ENCODE measurements around the gene ATE1. TPM values are rescaled to one million over a fixed set of nuclear protein-coding genes. Genes with fewer than 3 reads are reported as not detected.

The ATE1 gene
- total RNA-seq, 1 experiment from 2014 or later, result 39.2 TPM

GRCh38 chr10:121732656-121733445, 195.0 kb downstream of the ATE1 start:
- CTCF ChIA-PET, result interaction anchor here (1.4 to 1.8 kb wide), 2 partner anchors 9 to 784 kb away, joined by 4 to 8 read pairs; no protein-coding TSS in a partner anchor
- POLR2A ChIA-PET, result no interaction called here

GRCh38 chr10:121732172-121732571, 195.7 kb downstream of the ATE1 start:
- H2AFZ ChIP-seq (ENCODE audit: low read depth, low read length, poor library complexity, severe bottlenecking), result no peak overlapping the region
- no peak for ATAC-seq
- intact Hi-C loops (cut with micrococcal nuclease), result loop anchor here (5.0 kb wide), 1 partner anchor 660 kb away; no protein-coding TSS in a partner anchor
- BruUV-seq (replicated peaks), result no TSS peak
- no peaks in the 10 kb centered on the region for H3K36me3 ChIP-seq (ENCODE audit: control insufficient read depth in 1 of 2, insufficient read depth in 2 of 2, low read length in 2 of 2)
- H3K9ac ChIP-seq (ENCODE audit: low read length), result no peak overlapping the region
- H3K4me2 ChIP-seq (ENCODE audit: low read length), result no peak overlapping the region
- H3K9me3 ChIP-seq (ENCODE audit: control insufficient read depth in 1 of 2, insufficient read depth in 1 of 2, low read depth in 1 of 2, low read length in 2 of 2), result no peaks in the 10 kb centered on the region
- ChIA-PET CTCF (interaction anchor here (1.4 to 1.8 kb wide), 2 partner anchors 10 to 783 kb away, joined by 4 to 8 read pairs; no protein-coding TSS in a partner anchor), RAD21 (ENCODE audit: low non-redundant PET in 1 of 2, low total read pairs in 2 of 2, uncharacterized antibody in 2 of 2, unreplicated experiment in 2 of 2) (no interaction called here), POLR2A (no interaction called here)
- no peaks in the 10 kb centered on the region for H3K79me2 ChIP-seq (ENCODE audit: insufficient read depth, low read length)
- peaks cover 4% of the 10 kb centered on the region; the same call in 1 of the 2 replicates for H3K27me3 ChIP-seq (ENCODE audit: insufficient read depth, low read length)
- no peaks in the 10 kb centered on the region for H4K20me1 ChIP-seq (ENCODE audit: insufficient read depth)
- no peak for DNase-seq (ENCODE audit: low read depth, low spot score)
- no peaks in the 10 kb centered on the region for H3K4me1 ChIP-seq (ENCODE audit: control insufficient read depth in 1 of 2, insufficient read depth in 2 of 2, low read length in 2 of 2)
- no peaks in the 10 kb centered on the region for H3K9me2 ChIP-seq (ENCODE audit: insufficient read depth)
- H3K4me3 ChIP-seq (replicated peaks in 1 of 2; ENCODE audit: low read depth in 1 of 2, low read length in 2 of 2), result no peak overlapping the region
- no peak overlapping the region for H3K27ac ChIP-seq (ENCODE audit: low read depth, low read length)
- TF ChIP-seq SRF (IDR thresholded peaks at IDR 0.05; ENCODE audit: low read depth) (no peak), EZH2phosphoT487 (IDR thresholded peaks at IDR 0.05; ENCODE audit: borderline replicate concordance) (no peak), CEBPB (IDR thresholded peaks at IDR 0.05; ENCODE audit: low read depth) (no peak), YY1 (IDR thresholded peaks at IDR 0.05; ENCODE audit: extremely low read depth, insufficient replicate concordance, low read depth, low read length) (no peak), ATF3 (IDR thresholded peaks at IDR 0.05) (no peak), SP1 (IDR thresholded peaks at IDR 0.05; ENCODE audit: low read depth) (no peak), ELF1 (IDR thresholded peaks at IDR 0.05; ENCODE audit: borderline replicate concordance, low read depth) (no peak), POLR2AphosphoS5 (IDR thresholded peaks at IDR 0.05; ENCODE audit: low read depth, low read length) (no peak), EZH2 (IDR thresholded peaks at IDR 0.05) (no peak), CBX3 (IDR thresholded peaks at IDR 0.05; ENCODE audit: low read depth) (no peak)
- TF ChIP-seq, protein P1, sequence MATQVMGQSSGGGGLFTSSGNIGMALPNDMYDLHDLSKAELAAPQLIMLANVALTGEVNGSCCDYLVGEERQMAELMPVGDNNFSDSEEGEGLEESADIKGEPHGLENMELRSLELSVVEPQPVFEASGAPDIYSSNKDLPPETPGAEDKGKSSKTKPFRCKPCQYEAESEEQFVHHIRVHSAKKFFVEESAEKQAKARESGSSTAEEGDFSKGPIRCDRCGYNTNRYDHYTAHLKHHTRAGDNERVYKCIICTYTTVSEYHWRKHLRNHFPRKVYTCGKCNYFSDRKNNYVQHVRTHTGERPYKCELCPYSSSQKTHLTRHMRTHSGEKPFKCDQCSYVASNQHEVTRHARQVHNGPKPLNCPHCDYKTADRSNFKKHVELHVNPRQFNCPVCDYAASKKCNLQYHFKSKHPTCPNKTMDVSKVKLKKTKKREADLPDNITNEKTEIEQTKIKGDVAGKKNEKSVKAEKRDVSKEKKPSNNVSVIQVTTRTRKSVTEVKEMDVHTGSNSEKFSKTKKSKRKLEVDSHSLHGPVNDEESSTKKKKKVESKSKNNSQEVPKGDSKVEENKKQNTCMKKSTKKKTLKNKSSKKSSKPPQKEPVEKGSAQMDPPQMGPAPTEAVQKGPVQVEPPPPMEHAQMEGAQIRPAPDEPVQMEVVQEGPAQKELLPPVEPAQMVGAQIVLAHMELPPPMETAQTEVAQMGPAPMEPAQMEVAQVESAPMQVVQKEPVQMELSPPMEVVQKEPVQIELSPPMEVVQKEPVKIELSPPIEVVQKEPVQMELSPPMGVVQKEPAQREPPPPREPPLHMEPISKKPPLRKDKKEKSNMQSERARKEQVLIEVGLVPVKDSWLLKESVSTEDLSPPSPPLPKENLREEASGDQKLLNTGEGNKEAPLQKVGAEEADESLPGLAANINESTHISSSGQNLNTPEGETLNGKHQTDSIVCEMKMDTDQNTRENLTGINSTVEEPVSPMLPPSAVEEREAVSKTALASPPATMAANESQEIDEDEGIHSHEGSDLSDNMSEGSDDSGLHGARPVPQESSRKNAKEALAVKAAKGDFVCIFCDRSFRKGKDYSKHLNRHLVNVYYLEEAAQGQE (IDR thresholded peaks at IDR 0.05; ENCODE audit: low read depth), result no peak
- TF ChIP-seq, protein P2, sequence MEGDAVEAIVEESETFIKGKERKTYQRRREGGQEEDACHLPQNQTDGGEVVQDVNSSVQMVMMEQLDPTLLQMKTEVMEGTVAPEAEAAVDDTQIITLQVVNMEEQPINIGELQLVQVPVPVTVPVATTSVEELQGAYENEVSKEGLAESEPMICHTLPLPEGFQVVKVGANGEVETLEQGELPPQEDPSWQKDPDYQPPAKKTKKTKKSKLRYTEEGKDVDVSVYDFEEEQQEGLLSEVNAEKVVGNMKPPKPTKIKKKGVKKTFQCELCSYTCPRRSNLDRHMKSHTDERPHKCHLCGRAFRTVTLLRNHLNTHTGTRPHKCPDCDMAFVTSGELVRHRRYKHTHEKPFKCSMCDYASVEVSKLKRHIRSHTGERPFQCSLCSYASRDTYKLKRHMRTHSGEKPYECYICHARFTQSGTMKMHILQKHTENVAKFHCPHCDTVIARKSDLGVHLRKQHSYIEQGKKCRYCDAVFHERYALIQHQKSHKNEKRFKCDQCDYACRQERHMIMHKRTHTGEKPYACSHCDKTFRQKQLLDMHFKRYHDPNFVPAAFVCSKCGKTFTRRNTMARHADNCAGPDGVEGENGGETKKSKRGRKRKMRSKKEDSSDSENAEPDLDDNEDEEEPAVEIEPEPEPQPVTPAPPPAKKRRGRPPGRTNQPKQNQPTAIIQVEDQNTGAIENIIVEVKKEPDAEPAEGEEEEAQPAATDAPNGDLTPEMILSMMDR (IDR thresholded peaks at IDR 0.05 in 2 of 3, conservative IDR thresholded peaks at IDR 0.05 in 1 of 3; ENCODE audit: borderline replicate concordance in 1 of 3, insufficient read depth in 1 of 3, low read depth in 2 of 3, low read length in 2 of 3), result no peak

More at GRCh38 chr10:121732656-121733445, 195.0 kb downstream of the ATE1 start:
- no peak for ATAC-seq
- Histone ChIP-seq H2AFZ (ENCODE audit: low read depth, low read length, poor library complexity, severe bottlenecking) (no peak overlapping the region), H3K9ac (ENCODE audit: low read length) (no peak overlapping the region), H3K4me2 (ENCODE audit: low read length) (no peak overlapping the region), H4K20me1 (ENCODE audit: insufficient read depth) (no peaks in the 10 kb centered on the region), H3K79me2 (ENCODE audit: insufficient read depth, low read length) (no peaks in the 10 kb centered on the region), H3K27me3 (ENCODE audit: insufficient read depth, low read length) (peaks cover 4% of the 10 kb centered on the region; the same call in 1 of the 2 replicates), H3K36me3 (ENCODE audit: control insufficient read depth in 1 of 2, insufficient read depth in 2 of 2, low read length in 2 of 2) (no peaks in the 10 kb centered on the region), H3K9me3 (ENCODE audit: control insufficient read depth in 1 of 2, insufficient read depth in 1 of 2, low read depth in 1 of 2, low read length in 2 of 2) (no peaks in the 10 kb centered on the region), H3K4me1 (ENCODE audit: control insufficient read depth in 1 of 2, insufficient read depth in 2 of 2, low read length in 2 of 2) (no peaks in the 10 kb centered on the region), H3K27ac (ENCODE audit: low read depth, low read length) (no peak overlapping the region), H3K4me3 (replicated peaks in 1 of 2; ENCODE audit: low read depth in 1 of 2, low read length in 2 of 2) (no peak overlapping the region), H3K9me2 (ENCODE audit: insufficient read depth) (no peaks in the 10 kb centered on the region)
- BruUV-seq (replicated peaks), result no TSS peak
- intact Hi-C loops (cut with micrococcal nuclease), result loop anchor here (5.0 kb wide), 1 partner anchor 661 kb away; no protein-coding TSS in a partner anchor
- TF ChIP-seq JUND (IDR thresholded peaks at IDR 0.05) (no peak), ELF1 (IDR thresholded peaks at IDR 0.05; ENCODE audit: borderline replicate concordance, low read depth) (no peak)
- DNase-seq (ENCODE audit: low read depth, low spot score), result no peak
- RAD21 ChIA-PET (ENCODE audit: low non-redundant PET in 1 of 2, low total read pairs in 2 of 2, uncharacterized antibody in 2 of 2, unreplicated experiment in 2 of 2), result no interaction called here

Data from HCT116 (cell line).